ENCODE data around the gene DIPK1B.
A peak's percentile ranks its signal among the peaks of the same experiment; 100 is the strongest.

DNA sequence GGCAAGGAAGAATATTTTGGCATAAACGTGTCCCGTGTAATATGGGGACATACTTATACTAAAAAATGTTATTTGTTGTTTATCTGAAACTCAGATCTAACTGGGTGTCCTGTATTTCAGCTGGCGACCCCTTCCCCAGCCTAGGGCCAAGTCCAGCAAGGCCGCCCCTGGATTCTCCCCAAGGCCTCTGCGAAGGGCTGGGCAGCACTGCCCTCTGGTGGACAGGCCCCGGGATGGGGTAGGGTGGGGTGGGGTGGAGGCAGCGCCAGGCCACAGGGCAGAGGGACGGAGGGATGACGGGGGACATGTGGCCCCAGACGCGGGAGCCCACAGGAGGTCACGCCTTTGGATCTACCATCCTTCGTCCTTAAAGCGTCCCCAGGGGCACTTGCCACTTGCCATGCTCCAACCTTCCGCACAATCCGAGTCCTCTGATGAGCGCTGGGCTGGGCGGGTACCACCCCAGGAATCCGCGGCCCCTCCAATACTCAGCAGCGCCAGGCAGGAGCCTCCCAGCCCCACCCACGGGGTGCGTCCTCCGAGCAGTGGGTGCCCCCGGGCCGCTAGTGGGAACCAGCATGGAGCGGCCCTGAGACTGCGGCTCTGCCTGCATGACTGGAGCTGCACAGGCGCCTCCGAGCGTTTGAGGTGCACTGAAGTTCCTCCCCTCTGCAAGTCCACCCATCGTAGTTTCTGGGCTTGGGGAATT, 18.1 kb upstream of the DIPK1B start:
- TF ChIP-seq, protein P1, sequence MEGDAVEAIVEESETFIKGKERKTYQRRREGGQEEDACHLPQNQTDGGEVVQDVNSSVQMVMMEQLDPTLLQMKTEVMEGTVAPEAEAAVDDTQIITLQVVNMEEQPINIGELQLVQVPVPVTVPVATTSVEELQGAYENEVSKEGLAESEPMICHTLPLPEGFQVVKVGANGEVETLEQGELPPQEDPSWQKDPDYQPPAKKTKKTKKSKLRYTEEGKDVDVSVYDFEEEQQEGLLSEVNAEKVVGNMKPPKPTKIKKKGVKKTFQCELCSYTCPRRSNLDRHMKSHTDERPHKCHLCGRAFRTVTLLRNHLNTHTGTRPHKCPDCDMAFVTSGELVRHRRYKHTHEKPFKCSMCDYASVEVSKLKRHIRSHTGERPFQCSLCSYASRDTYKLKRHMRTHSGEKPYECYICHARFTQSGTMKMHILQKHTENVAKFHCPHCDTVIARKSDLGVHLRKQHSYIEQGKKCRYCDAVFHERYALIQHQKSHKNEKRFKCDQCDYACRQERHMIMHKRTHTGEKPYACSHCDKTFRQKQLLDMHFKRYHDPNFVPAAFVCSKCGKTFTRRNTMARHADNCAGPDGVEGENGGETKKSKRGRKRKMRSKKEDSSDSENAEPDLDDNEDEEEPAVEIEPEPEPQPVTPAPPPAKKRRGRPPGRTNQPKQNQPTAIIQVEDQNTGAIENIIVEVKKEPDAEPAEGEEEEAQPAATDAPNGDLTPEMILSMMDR (conservative IDR thresholded peaks at IDR 0.05; ENCODE audit: low read depth in 2 of 2) = peak; percentile 65 to 96
- TF ChIP-seq EZH2 (IDR thresholded peaks at IDR 0.05; ENCODE audit: low read depth, unreplicated experiment) = no peak
- TF ChIP-seq, protein P2, sequence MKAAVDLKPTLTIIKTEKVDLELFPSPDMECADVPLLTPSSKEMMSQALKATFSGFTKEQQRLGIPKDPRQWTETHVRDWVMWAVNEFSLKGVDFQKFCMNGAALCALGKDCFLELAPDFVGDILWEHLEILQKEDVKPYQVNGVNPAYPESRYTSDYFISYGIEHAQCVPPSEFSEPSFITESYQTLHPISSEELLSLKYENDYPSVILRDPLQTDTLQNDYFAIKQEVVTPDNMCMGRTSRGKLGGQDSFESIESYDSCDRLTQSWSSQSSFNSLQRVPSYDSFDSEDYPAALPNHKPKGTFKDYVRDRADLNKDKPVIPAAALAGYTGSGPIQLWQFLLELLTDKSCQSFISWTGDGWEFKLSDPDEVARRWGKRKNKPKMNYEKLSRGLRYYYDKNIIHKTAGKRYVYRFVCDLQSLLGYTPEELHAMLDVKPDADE (IDR thresholded peaks at IDR 0.05) = no peak
- TF ChIP-seq, protein P3, sequence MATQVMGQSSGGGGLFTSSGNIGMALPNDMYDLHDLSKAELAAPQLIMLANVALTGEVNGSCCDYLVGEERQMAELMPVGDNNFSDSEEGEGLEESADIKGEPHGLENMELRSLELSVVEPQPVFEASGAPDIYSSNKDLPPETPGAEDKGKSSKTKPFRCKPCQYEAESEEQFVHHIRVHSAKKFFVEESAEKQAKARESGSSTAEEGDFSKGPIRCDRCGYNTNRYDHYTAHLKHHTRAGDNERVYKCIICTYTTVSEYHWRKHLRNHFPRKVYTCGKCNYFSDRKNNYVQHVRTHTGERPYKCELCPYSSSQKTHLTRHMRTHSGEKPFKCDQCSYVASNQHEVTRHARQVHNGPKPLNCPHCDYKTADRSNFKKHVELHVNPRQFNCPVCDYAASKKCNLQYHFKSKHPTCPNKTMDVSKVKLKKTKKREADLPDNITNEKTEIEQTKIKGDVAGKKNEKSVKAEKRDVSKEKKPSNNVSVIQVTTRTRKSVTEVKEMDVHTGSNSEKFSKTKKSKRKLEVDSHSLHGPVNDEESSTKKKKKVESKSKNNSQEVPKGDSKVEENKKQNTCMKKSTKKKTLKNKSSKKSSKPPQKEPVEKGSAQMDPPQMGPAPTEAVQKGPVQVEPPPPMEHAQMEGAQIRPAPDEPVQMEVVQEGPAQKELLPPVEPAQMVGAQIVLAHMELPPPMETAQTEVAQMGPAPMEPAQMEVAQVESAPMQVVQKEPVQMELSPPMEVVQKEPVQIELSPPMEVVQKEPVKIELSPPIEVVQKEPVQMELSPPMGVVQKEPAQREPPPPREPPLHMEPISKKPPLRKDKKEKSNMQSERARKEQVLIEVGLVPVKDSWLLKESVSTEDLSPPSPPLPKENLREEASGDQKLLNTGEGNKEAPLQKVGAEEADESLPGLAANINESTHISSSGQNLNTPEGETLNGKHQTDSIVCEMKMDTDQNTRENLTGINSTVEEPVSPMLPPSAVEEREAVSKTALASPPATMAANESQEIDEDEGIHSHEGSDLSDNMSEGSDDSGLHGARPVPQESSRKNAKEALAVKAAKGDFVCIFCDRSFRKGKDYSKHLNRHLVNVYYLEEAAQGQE (IDR thresholded peaks at IDR 0.05; ENCODE audit: unreplicated experiment) = no peak
- no peak for TF ChIP-seq POLR2AphosphoS5 (IDR thresholded peaks at IDR 0.05; ENCODE audit: low read depth)
- TF ChIP-seq EZH2phosphoT487 (IDR thresholded peaks at IDR 0.05; ENCODE audit: unreplicated experiment) = no peak
- no peak for TF ChIP-seq JUNB (IDR thresholded peaks at IDR 0.05; ENCODE audit: unreplicated experiment)
- no peak for TF ChIP-seq NANOG (IDR thresholded peaks at IDR 0.05; ENCODE audit: borderline replicate concordance)
- TF ChIP-seq ZNF114 (CRISPR knock-in tag; IDR thresholded peaks at IDR 0.05) = no peak
- TF ChIP-seq CREB1 (CRISPR knock-in tag; IDR thresholded peaks at IDR 0.05; ENCODE audit: low read depth) = no peak
- TF ChIP-seq, protein P4, sequence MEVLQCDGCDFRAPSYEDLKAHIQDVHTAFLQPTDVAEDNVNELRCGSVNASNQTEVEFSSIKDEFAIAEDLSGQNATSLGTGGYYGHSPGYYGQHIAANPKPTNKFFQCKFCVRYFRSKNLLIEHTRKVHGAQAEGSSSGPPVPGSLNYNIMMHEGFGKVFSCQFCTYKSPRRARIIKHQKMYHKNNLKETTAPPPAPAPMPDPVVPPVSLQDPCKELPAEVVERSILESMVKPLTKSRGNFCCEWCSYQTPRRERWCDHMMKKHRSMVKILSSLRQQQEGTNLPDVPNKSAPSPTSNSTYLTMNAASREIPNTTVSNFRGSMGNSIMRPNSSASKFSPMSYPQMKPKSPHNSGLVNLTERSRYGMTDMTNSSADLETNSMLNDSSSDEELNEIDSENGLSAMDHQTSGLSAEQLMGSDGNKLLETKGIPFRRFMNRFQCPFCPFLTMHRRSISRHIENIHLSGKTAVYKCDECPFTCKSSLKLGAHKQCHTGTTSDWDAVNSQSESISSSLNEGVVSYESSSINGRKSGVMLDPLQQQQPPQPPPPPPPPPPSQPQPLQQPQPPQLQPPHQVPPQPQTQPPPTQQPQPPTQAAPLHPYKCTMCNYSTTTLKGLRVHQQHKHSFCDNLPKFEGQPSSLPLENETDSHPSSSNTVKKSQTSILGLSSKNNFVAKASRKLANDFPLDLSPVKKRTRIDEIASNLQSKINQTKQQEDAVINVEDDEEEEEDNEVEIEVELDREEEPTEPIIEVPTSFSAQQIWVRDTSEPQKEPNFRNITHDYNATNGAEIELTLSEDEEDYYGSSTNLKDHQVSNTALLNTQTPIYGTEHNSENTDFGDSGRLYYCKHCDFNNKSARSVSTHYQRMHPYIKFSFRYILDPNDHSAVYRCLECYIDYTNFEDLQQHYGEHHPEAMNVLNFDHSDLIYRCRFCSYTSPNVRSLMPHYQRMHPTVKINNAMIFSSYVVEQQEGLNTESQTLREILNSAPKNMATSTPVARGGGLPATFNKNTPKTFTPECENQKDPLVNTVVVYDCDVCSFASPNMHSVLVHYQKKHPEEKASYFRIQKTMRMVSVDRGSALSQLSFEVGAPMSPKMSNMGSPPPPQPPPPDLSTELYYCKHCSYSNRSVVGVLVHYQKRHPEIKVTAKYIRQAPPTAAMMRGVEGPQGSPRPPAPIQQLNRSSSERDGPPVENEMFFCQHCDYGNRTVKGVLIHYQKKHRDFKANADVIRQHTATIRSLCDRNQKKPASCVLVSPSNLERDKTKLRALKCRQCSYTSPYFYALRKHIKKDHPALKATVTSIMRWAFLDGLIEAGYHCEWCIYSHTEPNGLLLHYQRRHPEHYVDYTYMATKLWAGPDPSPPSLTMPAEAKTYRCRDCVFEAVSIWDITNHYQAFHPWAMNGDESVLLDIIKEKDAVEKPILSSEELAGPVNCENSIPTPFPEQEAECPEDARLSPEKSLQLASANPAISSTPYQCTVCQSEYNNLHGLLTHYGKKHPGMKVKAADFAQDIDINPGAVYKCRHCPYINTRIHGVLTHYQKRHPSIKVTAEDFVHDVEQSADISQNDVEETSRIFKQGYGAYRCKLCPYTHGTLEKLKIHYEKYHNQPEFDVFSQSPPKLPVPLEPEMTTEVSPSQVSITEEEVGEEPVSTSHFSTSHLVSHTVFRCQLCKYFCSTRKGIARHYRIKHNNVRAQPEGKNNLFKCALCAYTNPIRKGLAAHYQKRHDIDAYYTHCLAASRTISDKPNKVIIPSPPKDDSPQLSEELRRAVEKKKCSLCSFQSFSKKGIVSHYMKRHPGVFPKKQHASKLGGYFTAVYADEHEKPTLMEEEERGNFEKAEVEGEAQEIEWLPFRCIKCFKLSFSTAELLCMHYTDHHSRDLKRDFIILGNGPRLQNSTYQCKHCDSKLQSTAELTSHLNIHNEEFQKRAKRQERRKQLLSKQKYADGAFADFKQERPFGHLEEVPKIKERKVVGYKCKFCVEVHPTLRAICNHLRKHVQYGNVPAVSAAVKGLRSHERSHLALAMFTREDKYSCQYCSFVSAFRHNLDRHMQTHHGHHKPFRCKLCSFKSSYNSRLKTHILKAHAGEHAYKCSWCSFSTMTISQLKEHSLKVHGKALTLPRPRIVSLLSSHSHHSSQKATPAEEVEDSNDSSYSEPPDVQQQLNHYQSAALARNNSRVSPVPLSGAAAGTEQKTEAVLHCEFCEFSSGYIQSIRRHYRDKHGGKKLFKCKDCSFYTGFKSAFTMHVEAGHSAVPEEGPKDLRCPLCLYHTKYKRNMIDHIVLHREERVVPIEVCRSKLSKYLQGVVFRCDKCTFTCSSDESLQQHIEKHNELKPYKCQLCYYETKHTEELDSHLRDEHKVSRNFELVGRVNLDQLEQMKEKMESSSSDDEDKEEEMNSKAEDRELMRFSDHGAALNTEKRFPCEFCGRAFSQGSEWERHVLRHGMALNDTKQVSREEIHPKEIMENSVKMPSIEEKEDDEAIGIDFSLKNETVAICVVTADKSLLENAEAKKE (CRISPR knock-in tag; IDR thresholded peaks at IDR 0.05) = no peak
- TF ChIP-seq ZNF331 (CRISPR knock-in tag; IDR thresholded peaks at IDR 0.05; ENCODE audit: low read depth) = no peak
- no peak for TF ChIP-seq STAT1 (IDR thresholded peaks at IDR 0.05; ENCODE audit: unreplicated experiment)

All from GM23338 (cell line).